Duodenal mucosa (tissue), 2 donors: ENCODE measurements around the gene ELOB.

ENCODE experiments used
- H3K27ac ChIP-seq: one replicate; pipeline ENCODE4 v1.7.0; 2013; ENCODE audit warnings: low read depth, low read length
- H3K27me3 ChIP-seq, 2 donors: one replicate each; pipeline ENCODE4 v1.7.0; 2013; ENCODE audit warnings: low read length in 2 of 2, control low read depth in 1 of 2; ENCODE audit not compliant: insufficient read depth in 2 of 2, control insufficient read depth in 1 of 2
- H3K36me3 ChIP-seq, 2 donors: one replicate each; pipeline ENCODE4 v1.7.0; 2013; ENCODE audit warnings: low read length in 2 of 2, control low read depth in 1 of 2; ENCODE audit not compliant: insufficient read depth in 2 of 2, control insufficient read depth in 1 of 2
- H3K4me1 ChIP-seq, 2 donors: one replicate each; pipeline ENCODE4 v1.7.0; 2013; ENCODE audit warnings: low read length in 2 of 2, control low read depth in 1 of 2; ENCODE audit not compliant: insufficient read depth in 2 of 2, control insufficient read depth in 1 of 2
- H3K4me3 ChIP-seq, 2 donors: one replicate each; pipeline ENCODE4 v1.7.0; 2013; ENCODE audit warnings: low read length in 2 of 2, low read depth in 1 of 2
- H3K9ac ChIP-seq, 2 donors: one replicate each; pipeline ENCODE4 v1.7.0; 2013; ENCODE audit warnings: low read length in 2 of 2, low read depth in 1 of 2
- H3K9me3 ChIP-seq, 2 donors: one replicate each; pipeline ENCODE4 v1.7.0; 2013; ENCODE audit warnings: low read length in 2 of 2, control low read depth in 1 of 2; ENCODE audit not compliant: control insufficient read depth in 1 of 2

ELOB gene

DNA sequence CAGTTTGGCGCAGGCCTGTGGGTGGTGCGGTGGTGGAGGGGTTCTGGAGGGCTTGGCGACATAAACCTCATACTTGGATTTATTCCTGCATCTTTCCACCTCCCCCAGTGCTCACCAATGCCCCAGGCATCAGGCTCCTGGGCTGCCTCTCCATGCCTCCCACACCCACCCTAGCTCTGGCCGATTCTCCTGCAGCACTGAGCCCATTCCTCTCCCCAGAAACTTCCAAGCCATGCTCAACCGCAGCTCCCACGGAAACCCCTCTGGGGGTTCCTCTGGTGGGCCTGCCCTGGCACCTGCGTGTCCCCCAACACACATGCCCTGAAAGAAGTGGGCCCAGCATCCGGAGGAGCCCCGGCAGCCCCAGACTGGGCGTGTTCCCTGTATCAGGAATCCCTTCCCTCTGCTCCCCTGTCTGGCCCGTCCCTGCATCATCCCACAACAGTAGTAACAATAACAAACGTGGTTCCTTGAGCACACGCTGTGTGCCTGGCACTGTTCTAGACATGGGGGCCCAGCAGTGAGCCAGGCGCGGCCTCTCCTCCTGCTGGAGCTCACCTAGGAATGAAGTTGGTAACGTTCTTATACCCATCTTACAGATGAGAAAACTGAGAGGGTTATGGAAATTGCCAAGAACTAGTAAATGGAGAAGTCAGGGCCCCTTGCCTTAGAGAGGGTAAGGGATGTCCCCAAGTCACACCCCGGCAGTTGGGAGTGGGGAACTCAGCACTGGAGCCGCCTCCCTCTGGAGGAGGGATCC is 42.3 kb upstream of the ELOB start:
- Histone ChIP-seq H3K4me1 (peaks cover 0 to 9% of the 10 kb centered on the region in 2 donors), H3K4me3 (no peak overlapping the region), H3K9ac (no peak overlapping the region), H3K27me3 (no peaks in the 10 kb centered on the region), H3K9me3 (no peaks in the 10 kb centered on the region), H3K36me3 (no peaks in the 10 kb centered on the region), H3K27ac (no peak overlapping the region)

DNA sequence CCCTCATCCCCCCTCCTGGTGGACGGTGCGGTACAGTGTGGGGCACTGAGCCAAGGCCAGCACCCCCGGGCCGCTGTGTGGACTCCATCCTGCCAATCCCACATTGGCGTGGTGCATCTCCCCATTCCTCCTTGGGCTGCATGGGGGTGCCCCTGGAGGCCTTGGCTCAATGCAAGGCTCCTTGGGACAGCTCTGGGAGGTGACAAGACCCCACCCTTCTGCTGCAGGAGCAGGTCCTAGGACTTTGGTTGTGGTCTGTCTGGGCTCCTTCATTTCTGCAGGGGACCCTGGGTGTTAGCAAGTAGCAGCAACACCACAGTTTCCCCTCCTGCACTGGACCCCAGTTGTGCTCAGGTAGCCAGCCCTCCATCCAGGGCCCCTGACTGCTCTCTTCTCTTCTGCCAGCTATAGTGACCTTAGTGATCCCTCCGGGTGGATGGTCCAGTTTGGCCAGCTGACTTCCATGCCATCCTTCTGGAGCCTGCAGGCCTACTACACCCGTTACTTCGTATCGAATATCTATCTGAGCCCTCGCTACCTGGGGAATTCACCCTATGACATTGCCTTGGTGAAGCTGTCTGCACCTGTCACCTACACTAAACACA is 41.3 kb upstream of the ELOB start:
- Histone ChIP-seq H3K27me3 (no peaks in the 10 kb centered on the region), H3K9ac (no peak overlapping the region), H3K4me3 (no peak overlapping the region), H3K9me3 (no peaks in the 10 kb centered on the region), H3K36me3 (no peaks in the 10 kb centered on the region), H3K4me1 (peaks cover 0 to 9% of the 10 kb centered on the region in 2 donors), H3K27ac (no peak overlapping the region)

DNA sequence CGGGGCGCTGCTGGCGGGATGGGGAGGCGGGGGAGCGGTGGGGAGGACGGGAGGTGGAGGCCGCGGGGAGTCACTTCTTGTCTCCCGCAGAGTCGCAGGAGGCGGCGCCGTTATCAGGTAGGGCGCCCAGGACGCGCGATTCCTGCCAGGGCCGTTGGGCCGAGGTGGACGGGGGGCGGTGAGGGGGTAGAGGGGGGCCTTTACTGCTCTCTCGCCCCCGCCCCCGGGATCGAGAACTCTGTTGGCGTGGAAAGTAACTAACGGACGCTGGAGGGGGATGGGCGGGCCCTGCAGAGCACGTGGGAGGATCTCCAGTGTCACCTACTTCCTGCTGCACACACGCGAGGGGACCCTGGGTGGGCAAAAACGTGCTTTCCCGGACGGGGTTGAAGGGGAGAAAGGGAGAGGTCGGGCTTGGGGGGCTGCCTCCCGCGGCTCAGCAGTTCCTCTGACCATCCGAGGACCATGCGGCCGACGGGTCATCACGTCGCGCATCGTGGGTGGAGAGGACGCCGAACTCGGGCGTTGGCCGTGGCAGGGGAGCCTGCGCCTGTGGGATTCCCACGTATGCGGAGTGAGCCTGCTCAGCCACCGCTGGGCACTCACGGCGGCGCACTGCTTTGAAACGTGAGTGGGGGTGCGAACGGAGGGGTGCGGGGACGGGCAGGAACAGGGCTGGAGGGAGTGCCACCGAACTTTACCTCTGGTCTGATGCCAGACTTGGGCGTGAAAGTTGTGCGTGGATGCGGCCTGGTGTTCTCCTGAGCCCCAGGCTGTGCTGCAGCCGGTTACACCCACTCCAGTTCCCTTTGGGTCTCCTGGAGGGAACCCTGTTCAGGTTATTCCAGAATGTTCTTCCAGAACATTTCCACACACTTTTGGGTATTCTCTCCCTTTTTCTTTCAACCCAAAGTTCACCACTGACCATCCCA is 40.5 kb upstream of the ELOB start:
- peaks cover 0 to 9% of the 10 kb centered on the region in 2 donors for H3K4me1 ChIP-seq
- H3K9me3 ChIP-seq, result no peaks in the 10 kb centered on the region
- H3K9ac ChIP-seq, result no peak overlapping the region
- H3K4me3 ChIP-seq, result no peak overlapping the region
- no peak overlapping the region for H3K27ac ChIP-seq
- no peaks in the 10 kb centered on the region for H3K36me3 ChIP-seq
- H3K27me3 ChIP-seq, result no peaks in the 10 kb centered on the region

DNA sequence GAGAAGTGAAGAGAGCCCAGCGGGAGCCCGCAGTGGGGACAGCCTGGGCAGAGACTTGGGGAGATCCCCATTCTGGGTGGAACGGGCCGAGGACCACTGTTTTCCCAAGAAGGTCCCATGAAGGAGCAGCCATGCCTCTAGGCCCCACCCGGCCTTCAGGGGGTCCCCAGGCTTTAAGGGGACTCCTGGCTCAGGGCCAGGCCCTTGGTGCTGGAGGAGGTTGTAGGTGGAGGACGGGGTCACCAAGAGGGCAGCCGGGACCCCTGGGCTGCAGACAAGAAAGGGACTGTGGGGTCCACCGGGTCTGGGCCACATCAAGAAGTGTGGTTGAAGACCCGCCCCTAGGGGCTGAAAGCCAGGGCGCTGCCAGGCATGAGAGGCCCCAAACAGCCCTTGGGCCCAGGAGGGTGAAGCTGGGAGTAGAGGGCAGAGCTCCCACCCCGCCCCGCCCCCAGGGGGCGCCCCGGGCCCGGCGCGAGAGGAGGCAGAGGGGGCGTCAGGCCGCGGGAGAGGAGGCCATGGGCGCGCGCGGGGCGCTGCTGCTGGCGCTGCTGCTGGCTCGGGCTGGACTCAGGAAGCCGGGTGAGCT is 39.8 kb upstream of the ELOB start, which contains the start of gene PRSS21:
Gene PRSS21 (plus strand): TSS at position 487 of the 589 bp plus-strand sequence. CDS start 32 bp downstream, at position 519.
- Histone ChIP-seq H3K27ac (no peak within 1 kb of the TSS), H3K36me3 (no peaks in the 10 kb centered on the region), H3K9ac (no peak within 1 kb of the TSS), H3K4me1 (peaks cover 7 to 14% of the 10 kb centered on the region in 2 donors), H3K9me3 (no peaks in the 10 kb centered on the region), H3K27me3 (no peaks in the 10 kb centered on the region), H3K4me3 (no peak within 1 kb of the TSS)

DNA sequence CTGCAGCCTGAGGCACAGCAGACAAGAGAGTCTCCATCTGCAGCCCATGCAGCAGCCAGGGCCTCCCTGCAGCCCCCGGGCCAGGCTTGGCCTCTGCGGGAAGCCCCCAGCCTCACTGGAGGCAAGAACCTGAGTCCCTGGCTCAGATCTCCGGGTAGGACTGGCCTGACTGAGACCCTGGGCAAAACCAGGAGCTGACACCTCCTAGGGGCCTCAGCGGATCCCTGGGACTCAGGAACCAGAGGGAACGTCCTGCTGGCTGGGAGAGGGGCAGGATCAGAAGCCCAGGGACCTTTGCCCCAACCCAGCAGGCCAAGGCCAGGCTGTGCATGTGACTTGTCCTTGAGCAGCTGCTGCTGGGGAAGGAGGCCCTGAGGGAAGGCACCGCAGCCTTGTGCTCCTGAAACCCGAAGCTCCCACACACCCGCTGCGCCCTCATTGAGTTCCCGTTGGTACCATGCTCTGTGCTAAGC is 38.3 kb upstream of the ELOB start:
- no peak overlapping the region for H3K4me3 ChIP-seq
- no peak overlapping the region for H3K9ac ChIP-seq
- H3K27me3 ChIP-seq, result no peaks in the 10 kb centered on the region
- no peaks in the 10 kb centered on the region for H3K9me3 ChIP-seq
- no peak overlapping the region for H3K27ac ChIP-seq
- H3K36me3 ChIP-seq, result no peaks in the 10 kb centered on the region
- peaks cover 13 to 19% of the 10 kb centered on the region in 2 donors for H3K4me1 ChIP-seq

DNA sequence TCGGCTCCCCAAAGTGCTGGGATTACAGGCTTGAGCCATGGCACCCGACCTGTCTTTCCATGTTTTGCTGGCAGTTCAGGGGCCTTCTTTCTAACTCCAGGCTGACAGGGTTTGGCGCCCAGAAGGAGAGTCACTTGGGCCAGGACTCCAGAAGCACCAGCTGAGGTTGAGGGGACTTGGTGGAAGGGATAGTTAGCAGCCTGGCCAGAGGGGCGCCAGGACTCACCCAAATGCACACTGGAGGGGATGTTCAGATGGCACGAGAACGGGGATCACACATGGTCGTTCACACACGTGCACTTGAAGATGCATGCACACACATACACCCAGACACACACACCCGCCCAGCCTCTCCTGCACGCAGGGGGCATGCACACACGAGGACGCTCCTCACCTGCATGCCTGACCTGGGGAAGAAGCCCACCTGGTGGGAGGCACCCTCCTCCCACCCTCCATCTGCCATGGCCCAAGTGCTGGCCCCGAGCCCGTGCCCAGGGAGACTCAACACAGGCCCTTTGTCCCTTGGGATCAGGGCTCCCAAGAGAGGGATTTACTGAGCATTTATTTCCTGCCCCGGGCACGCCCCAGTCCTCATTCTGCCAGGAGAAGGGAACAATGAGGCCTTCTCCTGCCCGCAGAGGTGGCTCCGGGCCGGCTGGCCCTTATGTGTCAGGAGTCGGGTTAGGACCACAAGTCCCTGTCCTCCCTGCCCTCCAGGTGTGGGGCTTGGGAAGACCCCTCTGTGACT is 37.6 kb upstream of the ELOB start:
- Histone ChIP-seq H3K9ac (no peak overlapping the region), H3K27ac (no peak overlapping the region), H3K36me3 (no peaks in the 10 kb centered on the region), H3K4me1 (peaks cover 13 to 19% of the 10 kb centered on the region in 2 donors), H3K27me3 (no peaks in the 10 kb centered on the region), H3K4me3 (no peak overlapping the region), H3K9me3 (no peaks in the 10 kb centered on the region)

DNA sequence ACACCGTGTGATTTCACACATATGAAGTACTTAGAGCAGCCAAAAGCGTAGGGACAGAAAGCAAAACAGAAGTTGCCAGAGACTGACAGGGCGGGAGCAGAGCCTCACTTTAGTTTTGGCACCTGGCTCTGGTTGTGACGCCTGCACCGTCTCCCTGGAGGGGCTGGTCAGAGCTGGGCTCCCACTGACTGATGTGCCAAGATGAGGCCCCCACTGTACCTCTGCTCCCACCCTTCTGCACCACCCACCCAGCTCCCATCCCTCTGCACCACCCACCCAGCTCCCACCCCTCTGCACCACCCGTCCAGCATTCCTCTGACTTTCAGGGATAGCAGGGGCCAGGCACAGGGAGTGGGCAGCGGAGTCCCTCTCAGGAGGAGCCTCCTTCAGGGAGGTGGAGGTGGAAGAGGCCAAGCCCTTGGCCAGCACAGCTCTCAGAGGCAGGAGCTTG is 36.7 kb upstream of the ELOB start:
- Histone ChIP-seq H3K4me1 (peaks cover 13 to 19% of the 10 kb centered on the region in 2 donors), H3K27ac (no peak overlapping the region), H3K36me3 (no peaks in the 10 kb centered on the region), H3K4me3 (no peak overlapping the region), H3K9me3 (no peaks in the 10 kb centered on the region), H3K9ac (no peak overlapping the region), H3K27me3 (no peaks in the 10 kb centered on the region)

DNA sequence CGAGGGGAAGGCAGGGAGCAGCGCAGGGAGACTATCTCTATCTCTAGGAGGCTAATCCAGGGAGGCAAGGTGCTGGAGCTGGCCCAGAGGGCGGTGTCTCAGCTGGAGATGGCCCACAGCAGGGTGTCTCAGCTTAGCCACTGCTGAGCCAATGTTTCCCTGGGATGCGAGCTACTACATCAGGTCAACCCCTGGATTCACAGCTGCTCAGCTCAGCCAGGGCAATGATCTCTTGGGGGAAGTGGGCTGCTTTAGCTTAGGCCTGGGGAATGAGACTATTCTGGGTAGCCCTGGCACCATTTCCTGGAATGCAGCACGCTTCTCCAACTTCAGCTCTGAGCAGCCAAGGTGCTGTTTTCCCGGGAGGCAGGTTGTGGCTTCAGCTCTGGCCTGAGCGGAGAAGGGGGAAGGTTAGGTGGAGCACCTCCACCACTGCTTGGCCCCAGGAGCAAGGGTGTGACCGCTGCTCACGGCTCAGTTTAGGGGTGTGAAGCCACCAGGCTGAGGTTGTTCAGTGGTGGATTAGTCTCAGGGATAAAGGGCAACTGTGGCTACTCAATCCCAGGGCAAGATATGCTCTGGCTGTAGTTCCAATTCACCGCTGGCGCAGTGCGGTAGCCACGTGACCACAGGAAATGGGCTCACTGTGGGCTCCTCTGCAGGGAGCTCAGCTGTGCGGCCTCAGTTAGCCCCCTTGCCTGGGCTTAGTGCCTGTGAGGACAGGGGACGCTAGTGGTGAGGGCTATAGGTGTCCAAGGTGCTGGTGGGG is 34.8 kb upstream of the ELOB start:
- Histone ChIP-seq H3K9me3 (no peaks in the 10 kb centered on the region), H3K27me3 (no peaks in the 10 kb centered on the region), H3K36me3 (no peaks in the 10 kb centered on the region), H3K9ac (peak overlapping the region; percentile 20 to 25), H3K4me3 (no peak overlapping the region), H3K27ac (peak overlapping the region; percentile 5), H3K4me1 (peaks cover 13 to 19% of the 10 kb centered on the region in 2 donors)

DNA sequence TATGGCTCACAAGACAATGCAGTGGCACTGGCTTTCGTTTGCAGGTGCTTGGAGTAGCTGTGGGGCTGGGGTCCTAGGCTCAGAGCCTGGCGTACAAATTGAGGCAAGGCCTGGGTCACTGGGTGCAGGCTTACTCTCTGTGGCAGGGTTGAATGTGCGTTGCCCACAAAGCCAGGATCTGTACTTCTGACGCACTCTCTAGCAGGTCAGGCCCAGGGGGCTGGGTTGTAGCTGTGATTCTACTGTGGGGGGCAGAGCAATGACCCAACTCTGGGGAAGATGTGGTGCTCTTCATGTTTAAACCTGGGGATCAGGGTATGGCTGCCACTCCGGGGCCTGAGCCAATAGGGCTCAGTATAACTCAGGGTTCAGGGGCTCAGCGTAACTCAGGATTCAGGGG is 33.6 kb upstream of the ELOB start:
- H3K9ac ChIP-seq, result no peak overlapping the region
- H3K4me1 ChIP-seq, result peaks cover 13 to 17% of the 10 kb centered on the region in 2 donors
- no peak overlapping the region for H3K27ac ChIP-seq
- H3K4me3 ChIP-seq, result no peak overlapping the region
- H3K9me3 ChIP-seq, result no peaks in the 10 kb centered on the region
- peaks cover 0 to 2% of the 10 kb centered on the region in 2 donors for H3K27me3 ChIP-seq
- H3K36me3 ChIP-seq, result no peaks in the 10 kb centered on the region
